ENCODE measurements around the gene UXS1.

UXS1 gene

DNA sequence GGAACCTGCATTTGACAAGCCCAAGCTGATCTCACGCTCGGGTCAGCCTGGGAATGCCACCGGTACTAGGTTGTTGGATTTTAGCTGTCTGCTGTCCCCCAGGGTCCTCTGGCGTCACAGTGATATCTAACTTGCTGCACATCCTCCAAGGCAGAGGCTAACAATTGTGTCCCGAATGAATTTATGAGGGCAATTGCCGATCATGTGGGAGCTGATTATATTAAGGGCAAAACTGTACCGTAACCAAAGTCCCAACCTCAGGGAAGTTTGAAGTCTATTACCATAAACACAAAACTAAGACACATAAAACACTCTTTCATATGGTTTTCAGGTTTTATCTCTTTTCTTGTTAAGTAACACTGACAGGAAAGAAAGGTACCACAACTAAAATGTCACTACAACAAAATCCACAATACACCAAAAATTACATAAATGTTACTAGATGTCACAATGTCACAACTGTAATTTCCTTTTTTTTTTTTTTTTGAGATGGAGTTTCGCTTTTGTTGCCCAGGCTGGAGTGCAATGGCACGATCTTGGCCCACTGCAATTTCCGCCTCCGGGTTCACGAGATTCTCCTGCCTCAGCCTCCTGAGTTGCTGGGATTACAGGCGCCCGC is 6.7 kb downstream of the UXS1 start:
- DNase-seq = no peak

DNA sequence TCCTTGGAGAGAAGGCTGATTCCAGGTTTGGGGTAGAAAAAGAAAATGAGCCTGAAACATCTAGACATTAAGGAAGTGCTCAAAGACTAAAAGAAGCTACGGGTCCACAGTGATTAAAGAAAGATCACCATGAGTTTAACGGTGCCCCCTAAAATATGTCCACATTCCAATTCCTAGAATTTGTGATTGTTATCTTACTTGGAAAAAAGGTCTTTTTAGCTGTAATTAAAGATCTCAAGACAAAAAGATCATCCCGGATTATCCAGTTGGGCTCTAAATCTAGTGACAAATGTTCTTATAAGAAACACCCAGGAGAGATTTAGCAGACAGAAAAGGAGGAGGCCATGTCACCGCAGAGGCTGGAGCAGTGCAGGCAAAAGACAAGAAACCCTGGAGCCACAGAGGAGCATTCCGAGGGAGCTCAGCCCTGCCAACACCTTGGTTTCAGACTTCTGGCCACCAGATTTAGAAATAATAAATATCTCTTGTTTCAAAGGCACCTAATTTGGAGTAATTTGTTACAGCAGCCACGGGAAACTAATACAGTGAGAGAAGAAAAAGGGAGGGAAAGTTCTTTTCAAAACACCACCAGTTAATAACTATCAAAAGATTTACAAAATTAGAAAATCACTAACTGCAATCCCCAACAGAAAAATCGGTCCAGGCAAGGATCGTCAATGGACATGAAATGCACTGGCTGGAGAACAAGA is 8.5 kb downstream of the UXS1 start:
- no peak for DNase-seq

DNA sequence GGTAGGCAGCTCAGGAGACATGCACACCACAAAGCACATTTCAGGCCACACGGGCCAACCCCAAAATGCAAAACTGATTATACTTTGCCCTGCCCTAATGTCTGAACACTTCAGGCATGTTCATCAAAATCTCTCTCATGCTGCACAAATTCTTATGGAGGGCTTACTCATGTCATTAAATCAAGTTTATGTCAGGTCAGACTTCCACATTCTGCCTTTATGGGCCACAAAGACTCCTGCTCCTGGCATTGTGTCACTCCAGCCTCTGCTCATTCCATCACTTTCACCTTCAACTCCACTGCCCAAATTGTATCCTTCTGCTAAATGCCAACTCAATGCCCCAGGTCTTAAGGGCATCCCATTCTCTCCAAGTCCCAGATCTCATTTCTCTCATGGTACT is 9.2 kb downstream of the UXS1 start:
- DNase-seq = no peak

DNA sequence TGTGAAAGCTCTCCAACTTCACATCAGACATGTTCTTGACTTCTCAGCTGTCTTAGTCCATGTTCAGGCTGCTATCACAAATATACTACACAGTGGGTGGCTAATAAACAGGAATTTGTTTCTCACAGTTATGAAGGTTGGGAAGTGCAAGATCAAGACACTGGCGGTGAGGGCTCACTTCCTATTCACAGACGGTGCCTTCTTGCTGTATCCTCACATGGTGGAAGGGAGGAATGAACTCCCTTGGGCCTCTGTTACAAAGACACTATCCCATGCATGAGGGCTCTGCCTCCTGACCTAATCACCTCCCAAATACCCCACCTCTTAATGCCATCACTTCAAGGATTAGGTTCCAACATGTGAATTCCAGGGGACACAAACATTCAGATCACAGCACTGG is 9.7 kb downstream of the UXS1 start:
- no peak for DNase-seq

DNA sequence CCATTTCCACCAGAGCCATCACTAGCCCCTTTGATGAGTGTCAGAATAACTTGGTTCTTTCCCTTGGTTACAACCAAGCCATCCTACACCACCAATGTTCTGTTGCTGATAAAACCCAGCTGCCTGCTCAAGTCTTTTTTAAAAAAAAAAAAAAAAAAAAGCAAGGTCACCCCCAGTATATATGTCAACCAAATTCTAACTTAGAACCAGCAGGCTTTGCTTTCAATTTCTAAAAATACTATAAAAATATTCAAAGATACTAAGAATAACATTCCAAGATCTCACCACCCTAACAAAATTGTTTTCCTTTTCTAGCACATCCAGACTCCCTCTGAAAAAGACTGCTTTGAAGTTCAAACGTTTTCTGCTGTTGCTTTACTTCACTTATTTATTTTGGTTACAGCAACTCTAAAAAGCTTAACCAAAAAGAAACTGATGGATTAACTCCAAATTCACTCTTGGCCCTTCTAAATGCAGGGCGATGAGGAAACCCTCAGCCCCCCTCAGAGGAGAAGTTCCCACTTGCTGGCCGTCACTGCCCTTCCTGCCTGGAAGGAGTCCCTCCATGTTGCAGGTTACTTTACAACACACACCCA is 10.9 kb downstream of the UXS1 start:
- no peak for DNase-seq

DNA sequence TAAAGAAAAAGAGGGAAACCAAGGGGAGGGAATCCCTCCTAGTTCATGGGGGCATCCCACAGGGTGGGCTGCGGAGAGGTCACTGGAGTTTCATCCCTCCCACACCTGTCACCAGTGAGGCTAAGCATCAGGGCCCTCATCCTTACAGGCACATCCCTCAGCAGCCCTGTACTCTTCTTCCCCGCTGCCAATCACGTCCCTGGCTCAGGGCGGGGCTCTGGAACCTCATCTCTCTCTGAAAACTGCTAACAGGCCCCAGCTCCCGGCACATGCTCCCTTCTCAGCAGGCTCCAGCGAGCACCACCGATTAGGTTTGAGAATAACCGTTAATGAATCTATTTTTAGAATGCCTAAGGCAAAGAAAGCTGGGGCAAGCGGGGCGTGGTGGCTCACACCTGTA is 13.0 kb downstream of the UXS1 start:
- no peak for DNase-seq

DNA sequence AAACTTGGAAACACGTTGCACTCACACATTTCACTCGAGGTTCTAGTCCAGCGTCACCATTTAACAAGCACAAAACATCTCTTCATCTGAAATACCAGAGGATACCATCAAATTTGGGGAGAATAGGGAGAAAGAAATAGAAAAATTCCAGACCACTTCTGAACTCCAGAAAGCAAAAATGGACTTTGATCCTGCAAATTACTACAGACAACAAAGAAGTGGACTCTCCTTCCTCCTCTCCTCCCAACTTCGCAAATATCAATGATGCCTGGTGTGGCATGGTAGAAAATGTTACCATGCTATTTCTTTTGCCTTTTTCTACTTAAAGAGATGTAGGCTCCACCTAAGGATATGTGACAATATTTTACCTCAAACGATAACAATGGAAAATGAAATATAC is 13.5 kb downstream of the UXS1 start:
- no peak for DNase-seq

DNA sequence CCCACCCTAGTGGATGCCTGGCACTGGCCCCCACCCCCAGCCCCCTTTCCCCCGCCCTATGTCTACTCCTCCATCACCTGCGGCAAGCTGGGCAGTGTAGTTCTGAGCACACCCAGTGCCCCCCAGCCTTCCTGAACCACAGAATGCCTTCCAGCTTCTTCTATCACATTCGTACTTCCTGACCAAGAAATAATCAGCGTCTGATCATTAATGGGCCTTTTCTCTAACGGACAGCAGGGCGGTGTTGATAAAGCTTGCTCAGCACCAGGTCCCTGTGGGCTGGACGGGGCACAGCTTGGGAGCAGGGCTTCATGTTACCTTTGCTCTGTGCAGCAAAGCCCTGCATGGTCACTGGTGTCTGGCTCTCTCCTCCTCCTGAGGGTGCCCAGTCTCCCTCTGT is 15.4 kb downstream of the UXS1 start:
- no peak for DNase-seq

DNA sequence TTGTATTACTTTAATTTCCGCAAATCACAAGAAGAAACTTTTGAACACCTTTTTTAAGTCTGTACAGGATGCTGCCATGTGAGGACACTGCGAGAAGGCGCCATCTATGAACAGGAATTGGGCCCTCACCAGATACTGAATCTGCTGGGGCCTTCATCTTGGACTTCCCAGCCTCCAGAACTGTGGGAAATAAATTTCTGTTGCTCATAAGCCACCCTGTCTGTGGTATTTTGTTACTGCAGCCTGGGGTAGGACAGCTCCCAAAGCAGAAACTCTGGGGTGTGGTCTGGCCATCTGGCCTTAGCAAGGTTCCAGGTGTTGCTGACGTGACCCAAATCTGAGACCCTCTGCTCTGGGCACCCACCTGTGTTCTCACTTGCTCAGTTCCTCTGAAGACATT is 16.5 kb downstream of the UXS1 start:
- DNase-seq = no peak

DNA sequence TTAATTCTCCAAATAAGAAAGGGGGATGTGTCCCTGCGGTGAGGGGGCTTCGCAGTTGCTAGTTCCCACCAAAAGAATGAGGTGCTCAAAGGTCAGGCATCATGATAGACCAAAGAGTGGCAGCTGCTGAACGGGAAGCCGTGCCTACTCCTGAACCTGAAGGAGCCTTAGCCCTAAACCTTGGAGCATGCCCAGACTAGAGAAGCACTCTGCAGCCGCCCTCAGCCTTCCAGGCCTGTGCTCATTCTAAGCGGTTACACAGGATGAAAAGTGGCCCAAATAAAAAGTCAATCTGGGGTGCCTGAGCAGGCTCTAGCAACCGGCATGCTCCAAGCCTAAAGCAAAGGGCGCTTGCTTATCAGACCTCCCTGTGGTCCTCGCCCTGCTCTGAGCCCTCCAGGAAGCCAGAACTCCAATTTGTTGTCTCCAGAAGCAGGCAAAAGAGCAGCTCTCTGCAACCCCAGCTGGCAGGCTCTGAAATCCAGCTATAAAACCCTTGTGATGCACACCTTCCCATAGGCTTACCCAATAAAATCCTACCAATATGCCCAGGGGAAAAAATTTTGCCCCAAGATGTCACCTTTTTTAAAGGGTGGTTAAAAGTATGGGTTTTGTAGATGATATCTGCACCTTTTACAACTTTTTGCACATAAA is 17.5 kb downstream of the UXS1 start:
- DNase-seq = no peak

DNA sequence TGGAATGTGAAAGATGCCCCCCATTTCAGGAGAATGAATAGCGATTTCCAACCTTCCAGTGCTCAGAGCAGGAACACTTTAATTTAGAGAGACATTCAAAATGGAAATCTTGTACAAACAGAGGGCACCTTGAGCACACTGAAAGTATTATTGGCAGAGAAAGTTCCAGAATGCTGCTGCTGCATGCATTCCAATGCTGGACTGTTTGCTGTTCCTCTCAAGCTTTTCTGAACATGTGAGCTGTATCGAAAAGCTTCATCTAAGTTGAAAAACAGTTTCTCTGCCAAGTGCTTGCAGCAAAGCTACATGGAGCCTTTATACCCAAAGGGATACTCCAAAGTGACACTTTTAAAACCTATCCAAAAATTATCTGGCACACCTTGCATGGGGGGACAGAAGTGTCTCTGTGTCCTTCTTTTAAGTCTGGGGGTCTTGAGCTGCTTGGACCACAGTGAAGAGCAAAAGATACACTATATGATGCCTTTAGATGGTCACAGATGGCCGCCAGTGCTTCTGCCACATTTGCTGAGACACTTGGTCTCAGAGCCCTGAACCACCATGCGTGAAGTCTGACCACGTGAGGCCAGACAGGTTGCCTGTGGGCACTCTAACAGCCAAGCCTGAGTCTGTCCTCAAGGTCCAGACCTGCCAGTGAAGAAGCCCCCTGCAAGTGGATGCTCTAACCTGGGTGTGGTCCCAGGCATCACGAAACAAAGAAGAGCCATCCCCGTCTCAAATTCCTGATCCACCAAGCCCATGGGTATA is 18.8 kb downstream of the UXS1 start:
- DNase-seq = no peak

DNA sequence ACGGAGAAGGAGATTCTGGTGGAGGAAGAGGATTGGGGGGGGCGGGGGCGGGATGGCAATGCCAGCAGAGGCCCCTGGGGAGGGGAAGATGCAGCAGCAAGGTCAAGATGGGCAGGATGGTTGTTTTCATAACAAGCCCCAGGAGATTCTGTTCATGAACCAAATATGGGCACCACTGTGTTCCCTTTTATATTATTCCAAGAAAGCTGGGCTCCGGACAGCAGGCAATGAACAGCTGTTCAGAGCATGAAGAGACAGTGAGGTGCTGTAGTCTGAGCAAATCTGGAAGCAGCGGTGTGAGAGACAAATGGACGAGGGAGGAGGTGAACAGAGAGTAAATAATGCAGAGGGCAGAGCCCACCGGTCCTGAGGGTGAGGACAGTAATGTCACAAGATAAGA is 20.0 kb downstream of the UXS1 start:
- no peak for DNase-seq

DNA sequence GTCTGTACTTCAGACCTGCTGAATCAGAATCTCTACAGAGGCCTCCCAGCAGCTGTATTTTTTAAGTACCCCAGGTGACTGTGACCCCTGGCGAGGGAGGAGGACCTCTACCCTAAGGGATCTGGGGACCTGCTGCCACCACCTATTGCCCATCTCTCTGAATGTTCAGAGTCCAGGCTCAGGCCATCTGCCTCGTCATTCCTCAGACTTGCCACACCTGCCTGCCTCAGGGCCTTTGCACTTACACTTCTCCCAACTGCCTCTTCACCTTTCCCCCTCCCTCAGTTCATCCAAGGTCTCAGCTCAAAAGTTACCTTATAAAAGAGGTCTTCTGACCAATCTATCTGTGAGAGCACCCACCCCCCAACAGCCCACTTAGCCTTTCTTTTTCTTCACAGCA is 21.5 kb downstream of the UXS1 start:
- DNase-seq = no peak

DNA sequence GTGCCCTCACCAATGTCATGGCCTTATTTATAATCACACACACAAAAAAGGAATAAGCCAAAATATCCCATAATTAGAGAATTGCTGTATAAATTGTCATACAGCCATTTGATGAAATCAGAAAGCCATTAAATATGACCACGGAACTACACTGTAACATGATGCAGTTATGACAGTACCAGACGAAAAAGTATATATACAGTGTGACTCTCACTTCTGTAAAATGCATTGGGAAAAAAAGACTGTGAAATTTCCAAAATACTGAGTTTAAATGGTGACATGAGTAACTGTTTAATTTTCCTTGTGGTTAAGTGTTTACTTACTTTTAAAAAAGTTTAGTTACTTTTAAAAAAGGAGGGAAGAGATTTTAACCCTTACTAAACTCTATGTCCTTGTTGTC is 25.4 kb downstream of the UXS1 start:
- no peak for DNase-seq

DNA sequence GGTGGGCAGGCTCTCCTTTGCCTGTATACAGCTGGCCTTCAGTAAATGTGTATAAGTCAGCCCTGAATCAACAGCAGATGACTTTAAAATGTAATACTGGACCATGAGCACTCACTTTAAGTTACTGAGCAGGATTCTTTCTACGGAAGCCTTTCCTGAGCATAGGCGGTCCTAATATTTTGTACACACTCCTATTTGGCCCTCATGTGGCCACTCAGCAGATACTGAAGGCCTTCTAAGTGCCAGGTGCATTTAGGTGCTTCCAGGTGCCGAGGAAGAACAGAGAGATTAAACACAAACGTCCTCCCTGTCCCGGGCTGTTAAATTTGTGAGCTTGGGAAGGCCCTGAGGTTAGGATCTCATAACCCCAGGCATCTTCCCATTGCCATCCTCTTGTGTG is 27.0 kb downstream of the UXS1 start:
- DNase-seq = no peak

DNA sequence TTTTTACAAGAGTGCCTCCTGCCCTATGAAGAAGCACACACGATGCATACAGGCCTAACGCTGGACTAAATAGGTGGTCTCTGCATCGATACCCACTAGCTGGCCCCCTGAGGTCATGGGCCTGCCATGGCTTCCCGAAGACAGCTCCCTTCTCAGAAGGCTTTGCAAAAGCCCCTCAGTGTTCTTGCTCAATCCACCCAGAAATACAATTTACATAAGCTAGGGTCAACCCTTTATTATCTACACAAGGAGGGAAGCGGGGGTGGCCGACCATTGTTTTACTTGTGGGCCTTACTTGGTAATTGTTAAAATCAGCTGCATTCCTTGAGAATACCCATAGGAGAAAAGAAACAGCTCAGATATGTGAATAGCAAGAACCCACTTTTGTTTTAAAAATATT is 28.5 kb downstream of the UXS1 start:
- no peak for DNase-seq

DNA sequence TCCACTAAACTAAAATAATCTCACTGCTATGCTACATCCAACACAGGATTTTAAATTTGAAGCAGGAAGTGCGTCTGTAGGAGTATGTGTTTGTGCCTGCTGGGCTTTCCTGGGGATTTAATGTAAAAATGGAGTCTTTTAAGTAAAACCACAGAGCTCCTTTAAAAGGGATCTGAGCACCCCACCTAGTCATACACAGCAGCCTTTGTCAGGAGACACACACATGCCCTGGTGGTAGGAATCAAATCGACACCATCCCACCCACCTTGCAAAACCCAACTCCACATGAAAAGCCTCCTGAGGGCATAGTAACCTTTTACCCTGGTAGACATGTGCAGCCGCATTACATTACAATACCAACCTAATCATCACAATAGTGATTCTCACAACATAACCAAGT is 29.1 kb downstream of the UXS1 start:
- no peak for DNase-seq

DNA sequence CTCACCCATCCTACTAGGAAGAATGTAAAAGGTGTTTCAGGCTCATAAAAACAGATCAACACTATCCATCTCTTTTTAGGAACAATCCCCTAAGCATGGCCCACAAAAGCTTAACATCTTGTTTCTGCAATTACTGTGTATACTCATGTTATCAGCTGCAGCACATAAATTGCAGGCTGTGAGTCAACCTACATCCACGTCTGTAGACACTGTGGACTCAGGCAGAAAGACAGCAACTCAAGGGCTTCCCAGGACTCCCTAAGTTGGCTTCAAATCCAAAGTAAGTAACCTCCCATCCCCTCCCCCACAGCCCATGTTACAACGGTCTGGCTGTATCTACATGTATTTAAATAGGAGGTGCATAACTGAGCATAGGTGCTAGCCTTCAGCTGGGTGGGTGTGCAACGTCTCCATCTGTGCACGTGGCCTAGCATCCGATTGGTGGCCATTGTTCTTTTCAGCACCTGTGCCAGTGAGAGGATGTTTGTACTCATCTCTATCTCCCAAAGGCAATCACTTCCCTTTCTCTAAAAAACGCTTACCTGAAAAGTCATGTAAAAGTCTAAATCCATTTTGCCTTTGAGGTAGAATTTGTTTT is 30.1 kb downstream of the UXS1 start:
- no peak for DNase-seq

DNA sequence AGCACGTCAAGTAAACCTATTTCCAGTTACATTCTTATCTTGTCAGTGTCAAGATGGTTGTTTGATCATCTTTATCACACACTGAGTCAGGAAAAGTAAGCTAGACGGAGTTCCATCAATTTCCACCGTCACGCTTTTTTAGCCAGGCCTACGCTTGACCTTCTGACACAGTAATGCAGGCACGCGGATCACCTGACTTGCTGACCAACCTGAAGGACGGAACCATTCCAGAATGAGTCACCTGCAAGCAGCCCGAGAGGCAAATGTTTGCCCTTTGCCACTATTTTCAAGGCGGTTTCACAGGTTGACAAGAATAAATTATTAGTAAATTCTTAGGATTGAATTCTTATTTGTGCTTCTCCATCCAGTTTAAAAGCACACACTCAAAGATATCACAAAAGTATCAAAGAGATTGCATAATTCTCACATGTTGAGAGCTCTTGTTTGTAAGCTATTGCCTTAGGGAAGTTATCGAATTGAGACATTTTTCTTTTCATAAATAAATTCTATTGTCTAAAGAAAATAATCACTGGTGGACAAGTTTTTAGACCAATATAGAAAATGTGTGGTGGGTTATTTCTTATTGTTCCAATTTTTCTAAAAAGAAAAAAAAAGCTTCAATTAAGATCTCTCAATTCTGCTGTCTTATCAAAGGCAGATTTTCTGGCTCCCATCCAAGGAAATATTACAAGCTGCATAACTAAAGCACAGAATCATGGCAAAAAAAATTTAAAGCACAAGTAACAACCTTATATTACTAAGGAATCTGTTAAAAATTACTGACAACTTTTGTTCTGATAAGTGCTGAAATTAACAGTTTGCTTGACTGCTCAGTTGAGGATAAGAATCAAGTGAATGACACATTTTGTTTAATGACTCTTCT is 31.9 kb downstream of the UXS1 start:
- DNase-seq = no peak

DNA sequence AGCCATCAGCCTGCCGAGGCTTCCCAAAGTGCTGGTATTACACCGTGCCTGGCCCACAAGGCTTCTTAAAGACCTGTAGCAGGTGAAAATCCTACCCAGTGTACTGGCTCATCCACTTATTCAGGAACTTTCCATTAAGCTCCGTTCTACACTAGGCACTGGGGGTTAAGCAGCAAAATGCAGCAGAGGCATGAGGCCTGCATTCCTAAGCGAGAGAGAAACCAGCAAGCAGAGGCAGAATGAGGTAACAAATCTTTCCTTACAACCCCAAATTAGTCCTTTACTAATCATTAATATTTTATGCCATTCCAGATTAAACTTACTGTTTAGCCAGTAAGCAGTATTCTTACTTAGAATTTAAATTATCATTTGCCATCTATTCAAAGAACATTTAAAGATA is 32.8 kb downstream of the UXS1 start:
- no peak for DNase-seq

DNA sequence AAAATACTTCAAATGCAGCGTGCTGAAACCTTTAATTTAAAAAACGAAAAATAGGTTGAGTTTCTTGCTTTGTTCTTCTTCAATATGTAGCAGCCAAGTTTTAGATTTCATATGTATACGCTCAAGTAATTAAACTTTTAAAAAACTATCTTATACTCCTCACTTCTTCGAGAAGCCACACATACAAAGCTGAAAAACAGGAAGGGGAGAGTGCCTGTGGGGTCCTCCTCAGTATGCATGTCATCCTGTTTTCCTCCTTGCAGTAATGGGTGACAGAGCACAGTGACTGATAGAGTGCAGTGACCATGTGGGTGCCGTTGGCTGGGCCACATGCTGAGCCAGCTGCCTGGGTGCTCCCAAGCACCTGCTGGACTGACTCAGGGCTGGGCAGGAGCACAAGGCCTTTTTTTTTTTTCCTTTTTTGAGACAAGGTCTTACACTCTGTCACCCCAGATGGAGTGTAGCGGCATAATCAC is 33.3 kb downstream of the UXS1 start:
- DNase-seq = no peak

All from SHP77 treated with DMSO at 0.1 percent for 48 hours (cell line).